GM19395 (cell line): ENCODE results near the gene CHRNA5.

Experiments used
- ATAC-seq: cut with Tn5 transposase; IDR thresholded peaks from one replicate; pipeline ENCODE4 v1.9.1; 2021; ENCODE audit warnings: mild to moderate bottlenecking, moderate library complexity; ENCODE audit not compliant: unreplicated experiment

Gene CHRNA5

DNA sequence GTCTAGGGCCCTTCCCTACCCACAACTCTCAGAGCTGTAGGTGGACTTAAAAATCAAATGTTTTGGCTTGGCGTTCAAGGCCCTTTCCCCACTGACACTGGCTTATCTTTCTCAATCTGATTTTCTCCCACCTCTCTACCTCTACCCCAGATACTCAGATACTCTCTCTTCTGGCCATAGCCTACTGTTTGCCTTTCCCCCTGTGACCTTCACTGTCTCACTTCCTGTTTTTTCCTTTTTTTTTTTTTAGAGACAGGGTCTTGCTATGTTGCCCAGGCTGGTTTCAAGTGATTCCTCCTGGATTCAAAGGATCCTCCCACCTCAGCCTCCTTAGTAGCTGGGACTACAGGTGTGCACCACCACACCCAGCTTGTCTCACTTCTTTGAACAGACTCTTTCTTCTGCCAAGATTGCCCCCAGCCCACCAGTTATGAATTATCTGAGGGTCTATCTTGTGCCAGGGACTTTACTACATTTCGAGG is 71.1 kb downstream of the CHRNA5 start:
- ATAC-seq = no peak

DNA sequence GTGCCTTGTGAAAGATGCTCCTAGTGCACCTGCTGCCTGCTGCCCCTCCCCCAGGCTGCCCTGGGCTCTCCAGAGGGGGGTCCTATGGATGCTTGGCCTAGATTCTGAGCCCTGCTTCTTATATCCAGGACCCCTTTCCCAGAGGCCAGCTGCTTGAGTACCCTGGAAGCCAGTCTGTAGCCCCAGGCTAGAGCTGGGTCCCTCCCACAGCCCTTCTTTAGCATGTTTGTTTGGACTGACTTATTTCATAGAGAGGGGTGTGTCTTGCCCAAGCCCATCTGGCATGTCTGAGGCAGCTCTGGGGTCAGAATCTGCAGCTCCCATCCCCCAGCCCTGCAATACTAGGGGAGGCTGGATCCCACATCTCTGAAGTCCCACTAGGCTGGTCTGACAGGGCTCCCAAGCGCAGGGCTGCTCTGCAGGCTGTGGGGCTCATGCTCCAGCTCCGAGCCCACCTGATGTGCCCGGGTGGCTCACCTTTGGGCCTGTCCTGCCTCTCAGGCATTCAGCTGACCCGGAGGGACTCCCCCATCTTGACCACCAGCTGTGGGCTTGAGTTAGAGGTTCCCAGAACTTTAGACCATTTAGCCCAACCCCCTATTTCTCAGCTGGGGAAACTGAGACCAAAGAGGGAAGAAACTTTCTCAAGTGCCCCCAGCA is 72.6 kb downstream of the CHRNA5 start:
- no peak for ATAC-seq

DNA sequence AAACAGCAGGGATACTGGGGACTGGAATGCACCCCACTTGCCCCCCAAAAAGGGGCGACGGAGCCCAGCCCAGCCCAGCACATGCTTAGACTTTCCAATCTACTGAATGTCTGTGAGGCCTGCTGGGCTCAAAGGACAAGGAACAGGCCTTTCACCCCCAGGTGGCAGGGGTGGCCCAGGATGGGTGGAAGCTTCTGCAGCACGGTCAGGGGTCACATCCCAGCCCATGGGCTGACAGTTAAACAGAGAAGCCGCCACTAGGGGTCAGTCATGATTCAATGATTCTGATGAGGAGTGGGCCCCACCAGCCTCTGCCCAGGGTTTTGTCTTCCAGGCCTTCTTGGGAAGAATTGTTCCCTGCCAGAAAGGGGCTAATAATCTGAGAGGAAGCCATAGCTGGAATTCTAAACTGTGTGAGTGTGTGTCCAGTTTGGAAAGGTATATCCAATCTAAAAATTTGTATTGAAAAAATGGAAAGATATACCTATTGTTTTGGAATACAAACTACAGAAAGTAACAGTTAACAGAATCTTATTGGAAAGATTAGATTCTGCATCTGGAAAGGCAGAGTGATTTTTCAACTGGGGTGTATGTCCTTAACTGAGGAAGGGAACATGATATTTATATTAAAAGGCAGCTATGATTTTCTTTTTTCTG is 73.5 kb downstream of the CHRNA5 start:
- no peak for ATAC-seq

DNA sequence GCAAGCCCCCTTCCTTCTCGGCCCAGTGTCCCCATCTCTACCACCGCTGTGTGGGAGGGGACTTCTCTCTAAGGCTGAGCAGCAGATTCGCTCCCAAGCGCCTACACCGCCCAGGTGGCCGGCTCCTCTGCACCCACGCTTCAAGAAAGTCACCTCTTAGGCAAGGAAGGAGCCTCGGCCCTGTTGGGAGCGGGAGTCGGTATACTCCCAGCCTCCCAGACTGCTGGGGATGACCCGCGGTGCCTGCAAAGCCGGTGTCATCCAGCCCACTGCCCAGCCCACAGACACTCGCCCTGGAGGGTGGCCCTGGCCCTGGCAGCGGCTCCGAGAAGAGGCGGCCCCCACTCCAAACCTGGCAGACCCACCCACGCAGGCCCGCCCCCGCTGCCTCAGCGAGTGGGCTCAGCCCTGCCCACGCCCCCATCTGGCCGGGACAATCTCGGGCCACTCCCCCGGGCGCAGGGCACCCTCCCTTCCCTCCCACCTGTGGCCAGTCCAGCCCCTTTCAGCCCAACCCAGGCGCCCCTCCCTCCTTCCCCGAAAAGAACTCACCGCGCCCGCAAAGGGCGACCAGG is 75.3 kb downstream of the CHRNA5 start:
- no peak for ATAC-seq

DNA sequence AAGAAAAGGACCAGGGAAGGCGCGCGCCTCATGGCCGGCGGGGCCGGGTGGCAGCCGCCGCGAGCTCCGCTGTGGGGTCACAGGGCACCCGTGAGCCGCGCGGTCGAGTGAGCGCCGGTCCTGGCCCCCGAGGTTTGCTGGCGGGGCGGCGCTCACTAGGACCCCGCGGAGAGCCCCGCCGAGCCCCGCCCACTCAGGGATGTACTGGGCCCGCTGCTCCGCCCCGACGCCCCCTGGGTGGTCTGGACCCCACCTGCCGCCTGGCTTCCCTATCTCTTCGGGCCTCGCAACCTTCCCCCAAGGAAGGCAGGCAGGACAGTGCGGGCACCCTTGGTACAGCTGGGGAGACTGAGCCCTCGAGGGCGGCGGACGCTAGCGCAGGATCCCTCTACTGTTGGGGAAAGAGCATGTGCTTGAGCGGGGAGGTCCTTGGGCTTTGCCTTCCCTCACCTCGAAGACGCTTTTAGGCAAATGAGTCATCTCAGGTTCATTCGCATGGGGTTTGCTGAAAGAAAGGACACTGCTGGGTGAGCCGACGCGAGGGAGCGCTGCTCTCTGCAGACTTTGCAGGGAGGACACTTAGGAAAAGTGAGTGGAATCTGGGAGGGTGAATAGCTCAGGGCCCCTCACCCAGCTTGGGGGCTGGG is 75.9 kb downstream of the CHRNA5 start, which contains the start of gene CHRNB4:
Gene CHRNB4, minus strand, starts transcription at position 109 of the 647 bp plus-strand sequence. Its CDS starts 77 bp downstream, at position 32.
- no peak for ATAC-seq

DNA sequence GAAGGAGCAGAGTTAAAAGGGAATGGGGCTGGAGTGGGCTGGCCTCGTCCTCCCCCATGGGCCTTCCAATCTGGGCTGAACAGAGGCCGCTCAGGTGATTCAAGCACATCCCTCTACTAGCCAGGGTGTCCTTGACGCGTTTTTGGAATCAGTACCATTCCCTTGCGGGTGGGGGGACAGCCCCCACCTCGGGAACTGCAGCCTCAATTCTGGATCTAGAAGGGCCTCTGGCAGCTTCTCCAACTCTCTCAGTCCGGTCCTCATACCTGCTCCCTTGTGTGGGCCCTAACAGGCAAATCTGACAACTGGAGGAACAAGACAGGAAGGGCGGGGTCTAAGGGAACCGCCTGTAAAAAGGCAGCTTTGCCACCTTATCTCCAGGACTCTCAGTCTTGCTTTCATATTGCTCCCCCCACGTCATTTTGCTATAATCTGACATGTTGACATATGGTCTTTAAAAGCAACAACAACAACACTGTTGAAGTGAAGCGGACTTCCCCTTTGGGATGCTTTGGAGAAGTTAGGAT is 76.5 kb downstream of the CHRNA5 start:
- ATAC-seq = no peak

DNA sequence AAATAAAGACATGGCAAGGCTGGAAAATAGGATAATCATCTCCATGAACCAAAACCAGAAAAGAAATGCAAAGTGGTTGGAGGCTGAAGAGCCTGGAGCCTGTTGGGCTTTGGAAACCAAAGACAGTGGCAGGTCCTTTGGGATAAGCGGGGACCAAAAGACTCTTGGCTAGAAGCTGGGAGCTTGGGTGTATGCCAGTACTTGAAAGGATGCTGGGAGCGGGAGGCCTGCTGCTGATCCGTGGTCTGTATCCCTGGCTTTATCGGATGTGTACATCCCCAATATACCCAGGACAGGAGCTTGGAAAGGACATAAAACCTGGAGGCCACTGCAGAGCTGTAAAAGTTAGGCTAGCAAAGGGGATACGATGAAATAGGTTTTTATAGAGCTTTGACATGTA is 77.0 kb downstream of the CHRNA5 start:
- no peak for ATAC-seq
